GM18508 (cell line): ENCODE data around the gene TBC1D20.
"Not testable (repeated sequence)": the region's sequence is repeated elsewhere in the genome, so short reads cannot be mapped to it uniquely, and the experiment has no call there.

Source experiments
- ATAC-seq: cut with Tn5 transposase; IDR thresholded peaks from one replicate; pipeline ENCODE4 v1.9.1; 2021; ENCODE audit warnings: moderate number of reproducible peaks; ENCODE audit not compliant: insufficient read depth, unreplicated experiment

Gene TBC1D20

GRCh38 chr20:462199-462991, at the start of gene TBC1D20:
TBC1D20 (minus strand) TSS chr20:462533; CDS start chr20:462405, 128 bp downstream.
- ATAC-seq = no peak

GRCh38 chr20:510328-511057, 48.2 kb upstream of the TBC1D20 start:
- not testable (repeated sequence) for ATAC-seq

- not testable (repeated sequence) for ATAC-seq
Measured at GRCh38 chr20:508364-508787, 46.0 kb upstream of the TBC1D20 start.

- ATAC-seq = no peak
Measured at GRCh38 chr20:507761-508332, 45.5 kb upstream of the TBC1D20 start.

GRCh38 chr20:507006-507758, 44.8 kb upstream of the TBC1D20 start:
- no peak for ATAC-seq

GRCh38 chr20:504632-505075, 42.3 kb upstream of the TBC1D20 start:
- ATAC-seq = no peak

GRCh38 chr20:503048-503737, 40.9 kb upstream of the TBC1D20 start:
- no peak for ATAC-seq

- ATAC-seq = no peak
Measured at GRCh38 chr20:497979-498378, 35.6 kb upstream of the TBC1D20 start.

- ATAC-seq = no peak
Measured at GRCh38 chr20:496126-496696, 33.9 kb upstream of the TBC1D20 start.

- no peak for ATAC-seq
Measured at GRCh38 chr20:492159-492558, 29.8 kb upstream of the TBC1D20 start.

GRCh38 chr20:487655-488054, 25.3 kb upstream of the TBC1D20 start:
- no peak for ATAC-seq

GRCh38 chr20:483815-484644, 21.7 kb upstream of the TBC1D20 start:
- no peak for ATAC-seq

GRCh38 chr20:481167-481566, 18.8 kb upstream of the TBC1D20 start:
- no peak for ATAC-seq

- no peak for ATAC-seq
Measured at GRCh38 chr20:480044-480443, 17.7 kb upstream of the TBC1D20 start.

- no peak for ATAC-seq
Measured at GRCh38 chr20:479487-479886, 17.2 kb upstream of the TBC1D20 start.

GRCh38 chr20:478949-479429, 16.7 kb upstream of the TBC1D20 start:
- ATAC-seq = no peak

- no peak for ATAC-seq
Measured at GRCh38 chr20:478010-478948, 15.9 kb upstream of the TBC1D20 start.
